K562 (cell line): ENCODE results near the gene KRTAP12-2. TPM values are rescaled to one million over a fixed set of nuclear protein-coding genes. Genes with fewer than 3 reads are reported as not detected.

Experiments used
- ATAC-seq: fragments of 200-7000 bp; cut with Tn5 transposase; 3 replicates; pipeline ENCODE4 v1.9.1; 2020; ENCODE audit warnings: moderate library complexity
- BruUV-seq: library from RNA; stranded (reverse); fragments of 400-500 nt; replicated peaks from 2 replicates; lab custom pipeline; 2021; lab: Mats Ljungman, UMichigan
- CTCF ChIA-PET: fragments of 300-600 bp; formaldehyde crosslinking; extraction: SDS; loops from one replicate; lab custom pipeline; 2021; ENCODE audit warnings: low intra/inter-chr PET ratio; lab: Yijun Ruan, JAX
- POLR2A ChIA-PET: fragments of 300-600, 350-650 bp; sonication (Branson Sonifier 250); formaldehyde crosslinking; extraction: SDS; loops from one replicate; lab custom pipeline; 2021; ENCODE audit warnings: antibody characterized with exemption, inconsistent platforms; lab: Yijun Ruan, JAX
- DNase-seq, 4 experiments: peaks; one replicate each; pipeline versions ENCODE4 v3.0.0 to v3.0.0-alpha.2; 2011 to 2018; ENCODE audit warnings: low spot score in 3 of 4, mixed read lengths in 3 of 4; ENCODE audit errors: extremely low read depth in 1 of 4
- FAIRE-seq: peaks from 2 replicates; lab custom pipeline; 2011; peaks lifted over from hg19 to GRCh38; lab: Jason Lieb, UNC
- H2AFZ ChIP-seq: 2 replicates; pipeline ENCODE4 v1.6.0; 2011; ENCODE audit warnings: low read depth, low read length, control low read depth, inconsistent platforms
- H3K27ac ChIP-seq: fragments of 200-600 bp; 3 replicates; pipeline ENCODE4 v1.8.0; 2011; ENCODE audit warnings: low read depth, mild to moderate bottlenecking, control low read depth, inconsistent platforms, low read length, moderate library complexity, mixed read lengths; ENCODE audit errors: extremely low read depth
- H3K27me3 ChIP-seq, 2 experiments: fragments of 300-600 bp in 1 of 2; 2 replicates in 1 of 2; 3 replicates in 1 of 2; pipeline versions ENCODE4 v1.6.0 to v1.8.0; 2011; ENCODE audit warnings: inconsistent platforms in 2 of 2, low read length in 2 of 2, mild to moderate bottlenecking in 1 of 2, mixed read lengths in 1 of 2, moderate library complexity in 1 of 2; ENCODE audit not compliant: control insufficient read depth in 2 of 2, insufficient read depth in 2 of 2
- H3K36me3 ChIP-seq: fragments of 300-600 bp; 3 replicates; pipeline ENCODE4 v1.8.0; 2011; ENCODE audit warnings: mild to moderate bottlenecking, low read length, inconsistent platforms; ENCODE audit not compliant: control insufficient read depth, insufficient read depth
- H3K4me1 ChIP-seq, 2 experiments: fragments of 200-600 bp in 1 of 2; replicated peaks in 1 of 2; 2 replicates in 1 of 2; 3 replicates in 1 of 2; pipeline versions ENCODE4 v1.5.1 to v1.8.0; 2011; ENCODE audit warnings: inconsistent platforms in 2 of 2, low read length in 2 of 2, mild to moderate bottlenecking in 1 of 2, mixed read lengths in 1 of 2, moderate library complexity in 1 of 2; ENCODE audit not compliant: control insufficient read depth in 2 of 2, insufficient read depth in 2 of 2
- H3K4me2 ChIP-seq: 2 replicates; pipeline ENCODE4 v1.6.1; 2011; ENCODE audit warnings: low read length, control low read depth, inconsistent platforms, mixed read lengths; ENCODE audit not compliant: insufficient read depth
- H3K4me3 ChIP-seq: fragments of 200-600 bp; sonication (generic), shearing (Covaris generic); 2 replicates; pipeline ENCODE4 v1.5.1; 2016; ENCODE audit warnings: control low read depth, inconsistent platforms
- H3K79me2 ChIP-seq: fragments of 200-600 bp; 3 replicates; pipeline ENCODE4 v1.8.0; 2011; ENCODE audit warnings: low read length, inconsistent platforms; ENCODE audit not compliant: control insufficient read depth, insufficient read depth
- H3K9ac ChIP-seq, 2 experiments: 2 replicates each; pipeline versions ENCODE4 v1.6.0 to v1.6.1; 2011; ENCODE audit warnings: low read depth in 2 of 2, low read length in 2 of 2, control low read depth in 1 of 2, inconsistent platforms in 1 of 2, mild to moderate bottlenecking in 1 of 2, mixed read lengths in 1 of 2; ENCODE audit not compliant: insufficient read depth in 1 of 2
- H3K9me1 ChIP-seq: one replicate; pipeline ENCODE4 v1.6.0; 2011; ENCODE audit warnings: inconsistent platforms, mild to moderate bottlenecking, low read length, moderate library complexity; ENCODE audit not compliant: control insufficient read depth, insufficient read depth
- H3K9me3 ChIP-seq: replicated peaks from 2 replicates; pipeline ENCODE4 v1.5.1; 2011; ENCODE audit warnings: low read depth, low read length, inconsistent platforms; ENCODE audit not compliant: control insufficient read depth, insufficient read depth
- H4K20me1 ChIP-seq: replicated peaks from 2 replicates; pipeline ENCODE4 v1.6.1; 2011; ENCODE audit warnings: low read length, inconsistent platforms, mixed read lengths; ENCODE audit not compliant: control insufficient read depth, insufficient read depth
- CBX3 ChIP-seq, 2 experiments: IDR thresholded peaks; 1 replicate in 1 of 2; 2 replicates in 1 of 2; pipeline ENCODE4 v1.6.1; 2012; ENCODE audit warnings: inconsistent platforms in 2 of 2, low read length in 2 of 2, borderline replicate concordance in 1 of 2, control low read depth in 1 of 2
- EHMT2 ChIP-seq: fragments of 450-650 bp; IDR thresholded peaks from 2 replicates; pipeline ENCODE4 v1.6.1; 2018; ENCODE audit warnings: antibody characterized with exemption
- PTTG1 ChIP-seq: fragments of 450-650 bp; IDR thresholded peaks from 2 replicates; pipeline ENCODE4 v1.6.1; 2016; ENCODE audit warnings: low read depth, mild to moderate bottlenecking, missing genetic modification characterization, missing compliant biosample characterization
- TEAD1 ChIP-seq, 2 experiments: fragments of 450-650 bp in 1 of 2; sonication (generic) in 1 of 2; formaldehyde crosslinking; IDR thresholded peaks; 2 replicates each; pipeline versions ENCODE4 v1.4.0 to v1.8.0; 2020 to 2022; ENCODE audit warnings: mild to moderate bottlenecking in 2 of 2, missing genetic modification reagents in 1 of 2
- TRIM28 ChIP-seq: fragments of 450-650 bp; IDR thresholded peaks from 2 replicates; pipeline ENCODE4 v1.6.1; 2017
- ZNF133 ChIP-seq: fragments of 250-450 bp; sonication (Bioruptor Pico); IDR thresholded peaks from 2 replicates; pipeline ENCODE4 v1.4.0; 2020; ENCODE audit warnings: mild to moderate bottlenecking
- ZNF79 ChIP-seq: fragments of 250-450 bp; sonication (Bioruptor Pico); IDR thresholded peaks from 2 replicates; pipeline ENCODE4 v1.4.0; 2020; ENCODE audit warnings: low read depth, mild to moderate bottlenecking, moderate library complexity
- WGBS: fragments of 100-300 bp; shearing (Covaris generic); methylation state at CpG from one replicate; pipeline ENCODE4 v1.1.6; 2016; ENCODE audit warnings: low coverage, mixed read lengths; ENCODE audit not compliant: insufficient coverage; ENCODE audit errors: missing lambda C conversion rate; 5-methylcytosine and 5-hydroxymethylcytosine counted together
- in situ Hi-C: fragments of 300-500 bp; cut with MboI; formaldehyde crosslinking; loops from 4 replicates; pipeline ENCODE4 v1.15.0; 2018; ENCODE audit warnings: inconsistent platforms, mixed read lengths
- intact Hi-C: fragments of 100-400 bp; cut with micrococcal nuclease; formaldehyde crosslinking; loops from 2 replicates; pipeline ENCODE4 v1.14.2; 2022
- polyA plus RNA-seq, 8 experiments: library from polyadenylated mRNA; depleted of rRNA in 4 of 8; stranded (reverse) in 5 of 8; unstranded in 3 of 8; fragments of >200 nt; fragmentation: Nextera tagmentation in 2 of 8; fragmentation: Illumina TruSeq in 1 of 8; extraction: Ambion mirVana in 2 of 8; extraction: Trizol in 1 of 8; gene quantifications; 2 replicates each; pipeline versions ENCODE4 v1.2.1 to v1.2.3, GENCODE V29; 2011 to 2014; ENCODE audit warnings: inconsistent platforms in 1 of 8, missing spikeins in 1 of 8
- total RNA-seq, 7 experiments: library from RNA; depleted of rRNA in 6 of 7; stranded (reverse); fragments of >200 nt in 6 of 7; fragmentation: Illumina TruSeq in 2 of 7; extraction: Trizol in 2 of 7; gene quantifications; 2 replicates each; pipeline versions ENCODE4 v1.2.1 to v1.2.3, GENCODE V29; 2011 to 2021; ENCODE audit warnings: low replicate concordance in 1 of 7
- TF ChIP-seq, protein P1 (sequence below): fragments of 450-650 bp; IDR thresholded peaks from 2 replicates; pipeline ENCODE4 v1.6.1; 2018; ENCODE audit warnings: mild to moderate bottlenecking, low read depth; ENCODE audit not compliant: partially characterized antibody

Gene KRTAP12-2
- total and polyA plus RNA-seq, 9 of the 15 experiments (the other 6 are each of a cell fraction or from before 2014, with no cell fraction given), result not detected

DNA sequence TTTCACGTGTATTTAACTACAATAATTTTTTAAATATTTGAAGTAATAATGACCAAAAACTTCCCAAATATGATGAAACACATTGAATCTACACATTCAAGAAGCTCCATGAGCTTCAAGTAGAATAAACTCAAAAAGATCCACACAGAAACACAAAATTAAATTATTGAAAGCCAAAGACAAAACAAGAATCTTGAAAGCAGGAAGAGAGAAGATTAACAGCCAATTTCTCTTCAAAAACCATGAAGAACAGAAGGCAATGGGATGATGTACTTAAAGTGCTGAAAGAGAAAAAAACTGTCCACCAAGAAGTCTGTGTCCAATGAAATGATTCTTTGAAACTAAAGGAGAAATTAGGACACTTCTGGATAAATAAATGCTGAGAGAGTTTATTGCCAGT lies 34.7 kb downstream of the KRTAP12-2 start:
- Histone ChIP-seq H3K27me3 (peaks cover 0 to 12% of the 10 kb centered on the region in 2 experiments; a peak in 2 of 5 replicates), H3K9me3 (peaks cover 5% of the 10 kb centered on the region; the same call in 1 of the 2 replicates), H3K9me1 (no peaks in the 10 kb centered on the region), H3K4me1 (no peaks in the 10 kb centered on the region), H3K4me3 (no peak overlapping the region), H3K79me2 (no peaks in the 10 kb centered on the region), H2AFZ (no peak overlapping the region), H3K27ac (no peak overlapping the region), H4K20me1 (no peaks in the 10 kb centered on the region), H3K36me3 (no peaks in the 10 kb centered on the region), H3K9ac (no peak overlapping the region), H3K4me2 (no peak overlapping the region)
- in situ Hi-C loops, result no loop called here
- no peak for DNase-seq
- ATAC-seq, result no peak
- WGBS, result 0% methylated on average over 1 of the region's 1 CpG
- TF ChIP-seq, protein P1, sequence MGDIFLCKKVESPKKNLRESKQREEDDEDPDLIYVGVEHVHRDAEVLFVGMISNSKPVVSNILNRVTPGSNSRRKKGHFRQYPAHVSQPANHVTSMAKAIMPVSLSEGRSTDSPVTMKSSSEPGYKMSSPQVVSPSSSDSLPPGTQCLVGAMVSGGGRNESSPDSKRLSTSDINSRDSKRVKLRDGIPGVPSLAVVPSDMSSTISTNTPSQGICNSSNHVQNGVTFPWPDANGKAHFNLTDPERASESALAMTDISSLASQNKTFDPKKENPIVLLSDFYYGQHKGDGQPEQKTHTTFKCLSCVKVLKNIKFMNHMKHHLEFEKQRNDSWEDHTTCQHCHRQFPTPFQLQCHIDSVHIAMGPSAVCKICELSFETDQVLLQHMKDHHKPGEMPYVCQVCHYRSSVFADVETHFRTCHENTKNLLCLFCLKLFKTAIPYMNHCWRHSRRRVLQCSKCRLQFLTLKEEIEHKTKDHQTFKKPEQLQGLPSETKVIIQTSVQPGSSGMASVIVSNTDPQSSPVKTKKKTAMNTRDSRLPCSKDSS, result peak; percentile 50
- TF ChIP-seq PTTG1 (tag) (no peak), TRIM28 (peak; percentile 84), CBX3 (IDR thresholded peaks at IDR 0.05; ENCODE audit: borderline replicate concordance in 1 of 2, low read length in 2 of 2) (0 out of 3 replicates have a peak, but pooled peaks of 1 of the 2 experiments have one; percentile 70), ZNF79 (CRISPR knock-in tag) (no peak), TEAD1 (CRISPR knock-in tag; IDR thresholded peaks at IDR 0.05) (no peak), ZNF133 (no peak), EHMT2 (no peak)
- FAIRE-seq, result peak; percentile 26
- ChIA-PET POLR2A (no interaction called here), CTCF (no interaction called here)
- intact Hi-C loops, result no loop called here
- no TSS peak for BruUV-seq
